H1 (cell line): ENCODE data around the gene PPP6R1. TPM values are rescaled to one million over a fixed set of nuclear protein-coding genes. Genes with fewer than 3 reads are reported as not detected.

Experiments
- CTCF ChIA-PET: fragments of 300-600 bp; sonication (Branson Sonifier 250); formaldehyde crosslinking; loops from one replicate; lab custom pipeline; 2021; ENCODE audit not compliant: partially characterized antibody; lab: Charles Lee
- POLR2A ChIA-PET: fragments of 300-600 bp; sonication (Branson Sonifier 250); formaldehyde crosslinking; loops from one replicate; lab custom pipeline; 2021; ENCODE audit warnings: inconsistent platforms; ENCODE audit not compliant: partially characterized antibody; lab: Charles Lee
- DNase-seq, 2 experiments: peaks; one replicate each; pipeline versions ENCODE4 v3.0.0 to v3.0.0-alpha.2; 2010 to 2022; ENCODE audit warnings: low spot score in 2 of 2, low read depth in 1 of 2, mixed read lengths in 1 of 2
- FAIRE-seq: peaks from 2 replicates; lab custom pipeline; 2011; peaks lifted over from hg19 to GRCh38; lab: Jason Lieb, UNC
- H2AFZ ChIP-seq: 2 replicates; pipeline ENCODE4 v1.8.1; 2012; ENCODE audit warnings: low read length, inconsistent platforms
- H2AK5ac ChIP-seq: 2 replicates; pipeline ENCODE4 v1.6.1; 2013; ENCODE audit warnings: low read depth, low read length
- H2BK120ac ChIP-seq: replicated peaks from 2 replicates; pipeline ENCODE3; 2013; ENCODE audit warnings: low read depth, low read length, inconsistent platforms
- H2BK12ac ChIP-seq: 2 replicates; pipeline ENCODE4 v1.6.1; 2013; ENCODE audit warnings: low read depth, low read length
- H2BK15ac ChIP-seq: 2 replicates; pipeline ENCODE4 v1.6.1; 2013; ENCODE audit warnings: low read length
- H2BK20ac ChIP-seq: 2 replicates; pipeline ENCODE4 v1.6.1; 2013; ENCODE audit warnings: low read length
- H2BK5ac ChIP-seq: 2 replicates; pipeline ENCODE4 v1.6.1; 2013; ENCODE audit warnings: low read depth, low read length
- H3K14ac ChIP-seq: 2 replicates; pipeline ENCODE4 v1.6.1; 2013; ENCODE audit warnings: inconsistent platforms; ENCODE audit not compliant: insufficient read length
- H3K18ac ChIP-seq: 2 replicates; pipeline ENCODE4 v1.6.1; 2013; ENCODE audit warnings: low read length; ENCODE audit errors: extremely low read depth
- H3K23ac ChIP-seq: 2 replicates; pipeline ENCODE4 v1.6.1; 2013; ENCODE audit warnings: inconsistent platforms; ENCODE audit not compliant: insufficient read length
- H3K23me2 ChIP-seq: 2 replicates; pipeline ENCODE4 v1.6.1; 2013; ENCODE audit warnings: low read depth, low read length
- H3K27ac ChIP-seq: 2 replicates; pipeline ENCODE4 v1.6.1; 2011; ENCODE audit warnings: low read depth, low read length, inconsistent platforms
- H3K27me3 ChIP-seq, 4 experiments: replicated peaks in 1 of 4; 1 replicate in 1 of 4; 2 replicates in 3 of 4; pipeline versions ENCODE4 v1.6.1 to v1.8.1; 2011 to 2013; ENCODE audit warnings: low read length in 3 of 4, mild to moderate bottlenecking in 3 of 4, inconsistent platforms in 2 of 4, mixed read lengths in 2 of 4, moderate library complexity in 1 of 4; ENCODE audit not compliant: control insufficient read depth in 3 of 4, insufficient read depth in 3 of 4; ENCODE audit errors: extremely low read depth in 1 of 4
- H3K36me3 ChIP-seq, 4 experiments: 2 replicates each; pipeline versions ENCODE4 v1.6.1 to v1.8.1; 2011 to 2013; ENCODE audit warnings: mild to moderate bottlenecking in 4 of 4, low read length in 3 of 4, moderate library complexity in 2 of 4, control low read depth in 1 of 4, inconsistent platforms in 1 of 4; ENCODE audit not compliant: insufficient read depth in 4 of 4, control insufficient read depth in 2 of 4
- H3K4ac ChIP-seq: replicated peaks from 2 replicates; pipeline ENCODE3; 2013; ENCODE audit warnings: low read length, low read depth, mixed read lengths, inconsistent platforms; ENCODE audit not compliant: insufficient read length
- H3K4me1 ChIP-seq, 4 experiments: replicated peaks in 1 of 4; 1 replicate in 1 of 4; 2 replicates in 3 of 4; pipeline versions ENCODE4 v1.6.1 to v1.8.1; 2011 to 2013; ENCODE audit warnings: low read length in 3 of 4, inconsistent platforms in 2 of 4, mixed read lengths in 1 of 4; ENCODE audit not compliant: insufficient read depth in 4 of 4, control insufficient read depth in 3 of 4
- H3K4me2 ChIP-seq, 2 experiments: 2 replicates each; pipeline versions ENCODE4 v1.6.1 to v1.8.1; 2011 to 2013; ENCODE audit warnings: low read depth in 2 of 2, low read length in 2 of 2, control low read depth in 1 of 2, inconsistent platforms in 1 of 2, mild to moderate bottlenecking in 1 of 2; ENCODE audit not compliant: insufficient read depth in 1 of 2
- H3K4me3 ChIP-seq, 4 experiments: fragments of 200-600, 300-600 bp in 1 of 4; sonication (generic), shearing (Covaris generic), sonication (Bioruptor Twin) in 1 of 4; 2 replicates each; pipeline versions ENCODE4 v1.5.1 to v1.8.1; 2011 to 2016; ENCODE audit warnings: low read length in 4 of 4, low read depth in 3 of 4, control low read depth in 2 of 4, inconsistent platforms in 2 of 4, mild to moderate bottlenecking in 2 of 4, mixed read lengths in 1 of 4, moderate library complexity in 1 of 4; ENCODE audit not compliant: insufficient read depth in 2 of 4; ENCODE audit errors: extremely low read depth in 1 of 4
- H3K56ac ChIP-seq: replicated peaks from 2 replicates; pipeline ENCODE3; 2013; ENCODE audit warnings: low read depth, mild to moderate bottlenecking, mixed read lengths, low read length, inconsistent platforms; ENCODE audit not compliant: insufficient read length
- H3K79me1 ChIP-seq: 2 replicates; pipeline ENCODE4 v1.6.1; 2013; ENCODE audit warnings: low read depth, low read length, control low read depth
- H3K79me2 ChIP-seq, 2 experiments: 2 replicates each; pipeline versions ENCODE4 v1.6.1 to v1.8.1; 2012 to 2013; ENCODE audit warnings: low read length in 2 of 2, mild to moderate bottlenecking in 2 of 2, inconsistent platforms in 1 of 2; ENCODE audit not compliant: insufficient read depth in 2 of 2, control insufficient read depth in 1 of 2
- H3K9ac ChIP-seq, 4 experiments: replicated peaks in 1 of 4; 1 replicate in 1 of 4; 2 replicates in 3 of 4; pipeline versions ENCODE4 v1.6.1 to v1.8.1; 2011 to 2013; ENCODE audit warnings: low read depth in 3 of 4, low read length in 3 of 4, control low read depth in 2 of 4, mild to moderate bottlenecking in 2 of 4, moderate library complexity in 2 of 4, inconsistent platforms in 1 of 4; ENCODE audit errors: extremely low read depth in 1 of 4
- H3K9me3 ChIP-seq, 2 experiments: 2 replicates each; pipeline versions ENCODE4 v1.6.1 to v1.8.1; 2012 to 2013; ENCODE audit warnings: mild to moderate bottlenecking in 2 of 2, moderate library complexity in 2 of 2, control low read depth in 1 of 2, inconsistent platforms in 1 of 2, low read depth in 1 of 2, low read length in 1 of 2, mixed read lengths in 1 of 2; ENCODE audit not compliant: insufficient read depth in 2 of 2
- H4K20me1 ChIP-seq, 2 experiments: replicated peaks in 1 of 2; 2 replicates each; pipeline versions ENCODE3 to v1.8.1; 2011 to 2013; ENCODE audit warnings: inconsistent platforms in 2 of 2, low read length in 2 of 2, mild to moderate bottlenecking in 1 of 2; ENCODE audit not compliant: insufficient read depth in 2 of 2, control insufficient read depth in 1 of 2
- H4K5ac ChIP-seq: 2 replicates; pipeline ENCODE4 v1.6.1; 2013; ENCODE audit warnings: low read length, low read depth, mixed read lengths, inconsistent platforms; ENCODE audit not compliant: insufficient read length
- H4K8ac ChIP-seq: 2 replicates; pipeline ENCODE4 v1.8.0; 2013; ENCODE audit warnings: mild to moderate bottlenecking, moderate library complexity, low read length, inconsistent platforms; ENCODE audit not compliant: insufficient read depth; ENCODE audit errors: extremely low read depth
- H4K91ac ChIP-seq: replicated peaks from 2 replicates; pipeline ENCODE3; 2013; ENCODE audit warnings: low read length, mixed read lengths, inconsistent platforms; ENCODE audit not compliant: insufficient read length
- CHD2 ChIP-seq: IDR thresholded peaks from 2 replicates; pipeline ENCODE4 v1.6.1; 2012; ENCODE audit warnings: low read length, improper control_type of control experiment
- GABPA ChIP-seq: IDR thresholded peaks from 2 replicates; pipeline ENCODE4 v1.6.1; 2011; ENCODE audit warnings: mild to moderate bottlenecking, low read length, moderate library complexity, borderline replicate concordance; ENCODE audit not compliant: insufficient read depth
- JUND ChIP-seq: IDR thresholded peaks from 2 replicates; pipeline ENCODE4 v1.6.1; 2011; ENCODE audit warnings: mild to moderate bottlenecking, improper control_type of control experiment, low read length
- SIN3A ChIP-seq, 2 experiments: IDR thresholded peaks in 1 of 2; conservative IDR thresholded peaks in 1 of 2; 2 replicates each; pipeline ENCODE4 v1.6.1; 2011 to 2012; ENCODE audit warnings: low read length in 2 of 2, improper control_type of control experiment in 1 of 2, low read depth in 1 of 2, mild to moderate bottlenecking in 1 of 2
- SIRT6 ChIP-seq: IDR thresholded peaks from one replicate; pipeline ENCODE4 v1.7.1; 2012; ENCODE audit warnings: low read length, inconsistent platforms
- SIX5 ChIP-seq: IDR thresholded peaks from 2 replicates; pipeline ENCODE4 v1.6.1; 2011; ENCODE audit warnings: mild to moderate bottlenecking, low read depth, low read length
- SP4 ChIP-seq: IDR thresholded peaks from 2 replicates; pipeline ENCODE4 v1.6.1; 2012; ENCODE audit warnings: low read length, inconsistent platforms
- TBP ChIP-seq: IDR thresholded peaks from 2 replicates; pipeline ENCODE4 v1.6.1; 2011; ENCODE audit warnings: low read depth, low read length, improper control_type of control experiment
- WGBS, 2 experiments: shearing (Covaris generic) in 1 of 2; methylation state at CpG; one replicate each; pipeline versions ENCODE4 v1.1.6 to v1.1.7; 2013 to 2015; ENCODE audit warnings: low lambda C conversion rate in 2 of 2, mixed read lengths in 2 of 2, inconsistent platforms in 1 of 2, low coverage in 1 of 2, missing lambda C conversion rate in 1 of 2; ENCODE audit not compliant: insufficient replicate concordance in 2 of 2, insufficient coverage in 1 of 2, insufficient read length in 1 of 2; ENCODE audit errors: extremely low coverage in 1 of 2, missing lambda C conversion rate in 1 of 2; 5-methylcytosine and 5-hydroxymethylcytosine counted together
- polyA plus RNA-seq, 7 experiments: library from polyadenylated mRNA; depleted of rRNA in 3 of 7; stranded (reverse) in 5 of 7; unstranded in 2 of 7; fragments of >200 nt in 5 of 7; fragments of 200-250 nt in 2 of 7; gene quantifications; 1 replicate in 5 of 7; 2 replicates in 1 of 7; 4 replicates in 1 of 7; pipeline versions ENCODE4 v1.2.1 to v1.2.3, GENCODE V29; 2011 to 2013; ENCODE audit warnings: missing spikeins in 2 of 7, mixed read lengths in 2 of 7
- total RNA-seq: library from RNA; stranded (reverse); fragmentation: NEBNext Ultra II Directional; extraction: Animal tissue kit (Norgen Biotek cat#: 25700); gene quantifications from 2 replicates; pipeline ENCODE4 v1.2.1, GENCODE V29; 2021
- TF ChIP-seq, protein P1 (sequence below): IDR thresholded peaks from 2 replicates; pipeline ENCODE4 v1.6.1; 2011; ENCODE audit warnings: low read depth, mild to moderate bottlenecking, low read length; ENCODE audit not compliant: insufficient read depth

The PPP6R1 gene
- total and polyA plus RNA-seq, 2 of the 8 experiments (the other 6 are each of a cell fraction or from before 2014, with no cell fraction given): 36.4 to 74.4 TPM

DNA sequence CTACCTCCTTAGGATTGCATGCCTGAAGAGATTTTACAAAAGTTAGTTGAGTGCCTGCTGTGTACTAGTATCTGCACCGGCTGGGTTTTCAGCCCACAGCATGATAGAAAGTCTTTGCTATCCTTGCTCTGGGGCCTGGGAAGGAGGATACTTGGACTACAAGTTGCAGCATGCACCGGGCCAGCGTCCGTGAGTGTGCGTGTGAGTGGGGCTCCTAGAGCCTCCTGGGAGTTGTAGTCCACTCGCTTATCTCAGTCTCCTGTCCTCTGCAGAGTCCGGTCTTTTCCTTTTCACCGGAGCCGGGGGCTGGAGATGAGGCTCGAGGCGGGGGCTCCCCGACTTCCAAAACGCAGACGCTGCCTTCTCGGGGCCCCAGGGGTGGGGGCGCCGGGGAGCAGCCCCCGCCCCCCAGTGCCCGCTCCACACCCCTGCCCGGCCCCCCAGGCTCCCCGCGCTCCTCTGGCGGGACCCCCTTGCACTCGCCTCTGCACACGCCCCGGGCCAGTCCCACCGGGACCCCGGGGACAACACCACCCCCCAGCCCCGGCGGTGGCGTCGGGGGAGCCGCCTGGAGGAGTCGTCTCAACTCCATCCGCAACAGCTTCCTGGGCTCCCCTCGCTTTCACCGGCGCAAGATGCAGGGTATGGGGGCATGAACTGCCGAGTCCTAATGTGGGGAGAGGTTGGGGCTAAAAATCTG lies 45.6 kb upstream of the PPP6R1 start:
- Histone ChIP-seq H3K23me2 (peaks cover 2% of the 10 kb centered on the region; the same call in 1 of the 2 replicates), H3K4me2 (no peak overlapping the region), H3K9ac (no peak overlapping the region), H3K9me3 (no peaks in the 10 kb centered on the region), H2BK12ac (no peak overlapping the region), H3K27me3 (no peaks in the 10 kb centered on the region), H2BK20ac (no peak overlapping the region), H2BK5ac (no peak overlapping the region), H2BK15ac (no peak overlapping the region), H4K8ac (no peak overlapping the region), H4K91ac (no peak overlapping the region), H3K14ac (no peak overlapping the region), H2AK5ac (no peak overlapping the region), H3K79me1 (no peaks in the 10 kb centered on the region; the same call in 1 of the 2 replicates), H4K20me1 (peaks cover 0 to 5% of the 10 kb centered on the region in 2 experiments), H3K4me3 (no peak overlapping the region), H3K18ac (no peak overlapping the region), H4K5ac (no peak overlapping the region), H3K27ac (no peak overlapping the region), H3K4me1 (peaks cover 0 to 8% (median 3%) of the 10 kb centered on the region in 4 experiments; a peak in 3 of 7 replicates), H3K56ac (no peak overlapping the region), H3K4ac (no peak overlapping the region), H3K36me3 (peaks cover 16 to 49% (median 38%) of the 10 kb centered on the region in 4 experiments), H2AFZ (no peak overlapping the region), H3K23ac (no peak overlapping the region), H3K79me2 (no peaks in the 10 kb centered on the region), H2BK120ac (no peak overlapping the region)
- ChIA-PET CTCF (interaction anchor here (0.6 to 0.9 kb wide), 2 partner anchors 144 to 148 kb away, joined by 3 read pairs; no protein-coding TSS in a partner anchor), POLR2A (interaction anchor here (0.7 to 1.7 kb wide), 5 partner anchors 13 to 103 kb away, joined by 3 read pairs; partner anchors contain the start of gene KMT5C)
- 88% methylated on average over 15 of the region's 39 CpGs; no CpG with 5 or more reads in 1 of the 2 experiments for WGBS, 2 experiments
- TF ChIP-seq, protein P1, sequence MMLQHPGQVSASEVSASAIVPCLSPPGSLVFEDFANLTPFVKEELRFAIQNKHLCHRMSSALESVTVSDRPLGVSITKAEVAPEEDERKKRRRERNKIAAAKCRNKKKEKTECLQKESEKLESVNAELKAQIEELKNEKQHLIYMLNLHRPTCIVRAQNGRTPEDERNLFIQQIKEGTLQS: 0 out of 2 replicates have a peak, but pooled peaks have one; percentile 15
- TF ChIP-seq TBP (no peak), CHD2 (no peak), SP4 (no peak), SIN3A (conservative IDR thresholded peaks at IDR 0.05 in 1 of 2, IDR thresholded peaks at IDR 0.05 in 1 of 2; ENCODE audit: low read depth in 1 of 2, low read length in 2 of 2) (no peak), GABPA (no peak), SIX5 (peak; percentile 96), SIRT6 (no peak), JUND (no peak)
- FAIRE-seq: no peak
- DNase-seq: peak in 1 of 2 experiments; percentile 67
